H9 (cell line): ENCODE data around the gene HES6. TPM values are rescaled to one million over a fixed set of nuclear protein-coding genes. Genes with fewer than 3 reads are reported as not detected.

Source experiments
- DNase-seq: peaks from one replicate; pipeline ENCODE4 v3.0.0-alpha.2; 2017
- H2AFZ ChIP-seq: one replicate; pipeline ENCODE4 v1.6.1; 2013; ENCODE audit warnings: mild to moderate bottlenecking, low read length, control low read depth, moderate library complexity
- H2AK5ac ChIP-seq: 2 replicates; pipeline ENCODE4 v1.6.1; 2013; ENCODE audit warnings: low read length, control low read depth, mixed read lengths; ENCODE audit not compliant: insufficient read length
- H2BK120ac ChIP-seq: one replicate; pipeline ENCODE4 v1.6.1; 2013; ENCODE audit warnings: low read depth, mild to moderate bottlenecking, low read length, control low read depth, inconsistent platforms; ENCODE audit not compliant: poor library complexity, severe bottlenecking
- H2BK12ac ChIP-seq: 2 replicates; pipeline ENCODE4 v1.6.1; 2013; ENCODE audit warnings: low read length, control low read depth, mixed read lengths, low read depth; ENCODE audit not compliant: insufficient read length
- H2BK15ac ChIP-seq: 2 replicates; pipeline ENCODE4 v1.6.1; 2013; ENCODE audit warnings: low read depth, low read length, control low read depth
- H2BK20ac ChIP-seq: one replicate; pipeline ENCODE4 v1.6.1; 2013; ENCODE audit warnings: low read depth, mild to moderate bottlenecking, low read length, control low read depth, inconsistent platforms; ENCODE audit not compliant: poor library complexity, severe bottlenecking
- H2BK5ac ChIP-seq: 2 replicates; pipeline ENCODE4 v1.6.1; 2013; ENCODE audit warnings: low read length, control low read depth, mixed read lengths; ENCODE audit not compliant: insufficient read length
- H3K14ac ChIP-seq: 2 replicates; pipeline ENCODE4 v1.6.1; 2013; ENCODE audit warnings: low read length, control low read depth; ENCODE audit not compliant: insufficient read depth
- H3K18ac ChIP-seq: 2 replicates; pipeline ENCODE4 v1.6.1; 2013; ENCODE audit warnings: low read depth, mild to moderate bottlenecking, mixed read lengths, low read length, control low read depth; ENCODE audit not compliant: insufficient read length
- H3K23ac ChIP-seq: 2 replicates; pipeline ENCODE4 v1.6.1; 2013; ENCODE audit warnings: low read length, control low read depth, mixed read lengths, low read depth; ENCODE audit not compliant: insufficient read length
- H3K23me2 ChIP-seq: 2 replicates; pipeline ENCODE4 v1.6.1; 2013; ENCODE audit warnings: low read depth, mild to moderate bottlenecking, mixed read lengths, low read length, control low read depth; ENCODE audit not compliant: insufficient read length, poor library complexity, severe bottlenecking
- H3K27ac ChIP-seq: 2 replicates; pipeline ENCODE4 v1.5.1; 2013; ENCODE audit warnings: low read length, control low read depth, mixed read lengths, low read depth; ENCODE audit not compliant: insufficient read length
- H3K27me3 ChIP-seq: 2 replicates; pipeline ENCODE4 v1.6.1; 2013; ENCODE audit warnings: low read length, control low read depth, inconsistent platforms; ENCODE audit not compliant: insufficient read depth
- H3K4ac ChIP-seq: 2 replicates; pipeline ENCODE4 v1.6.1; 2013; ENCODE audit warnings: low read depth, mild to moderate bottlenecking, control low read depth, inconsistent platforms, low read length, moderate library complexity
- H3K4me1 ChIP-seq: 2 replicates; pipeline ENCODE4 v1.6.1; 2013; ENCODE audit warnings: low read length, control low read depth, inconsistent platforms; ENCODE audit not compliant: insufficient read depth
- H3K4me2 ChIP-seq: 2 replicates; pipeline ENCODE4 v1.6.1; 2013; ENCODE audit warnings: low read length, control low read depth, mixed read lengths; ENCODE audit not compliant: insufficient read length, insufficient read depth
- H3K56ac ChIP-seq: 2 replicates; pipeline ENCODE4 v1.6.1; 2013; ENCODE audit warnings: low read depth, mild to moderate bottlenecking, mixed read lengths, low read length, control low read depth; ENCODE audit not compliant: insufficient read length
- H3K79me1 ChIP-seq: 2 replicates; pipeline ENCODE4 v1.6.1; 2013; ENCODE audit warnings: low read depth, mild to moderate bottlenecking, moderate library complexity, low read length, control low read depth, inconsistent platforms; ENCODE audit not compliant: insufficient read depth, poor library complexity, severe bottlenecking
- H3K79me2 ChIP-seq: 2 replicates; pipeline ENCODE4 v1.6.1; 2013; ENCODE audit warnings: low read length, control low read depth, inconsistent platforms; ENCODE audit not compliant: insufficient read depth
- H3K9ac ChIP-seq: 2 replicates; pipeline ENCODE4 v1.6.1; 2013; ENCODE audit warnings: low read length, control low read depth, mixed read lengths; ENCODE audit not compliant: insufficient read length; ENCODE audit errors: extremely low read depth
- H3K9me3 ChIP-seq: one replicate; pipeline ENCODE4 v1.6.1; 2013; ENCODE audit warnings: low read depth, low read length, inconsistent platforms; ENCODE audit not compliant: control insufficient read depth
- H3T11ph ChIP-seq: one replicate; pipeline ENCODE4 v1.6.1; 2013; ENCODE audit warnings: mild to moderate bottlenecking, low read length, control low read depth, inconsistent platforms
- H4K20me1 ChIP-seq: one replicate; pipeline ENCODE4 v1.6.1; 2013; ENCODE audit not compliant: control insufficient read depth, insufficient read length, insufficient read depth
- H4K5ac ChIP-seq: 2 replicates; pipeline ENCODE4 v1.6.1; 2013; ENCODE audit warnings: low read depth, mild to moderate bottlenecking, mixed read lengths, low read length, control low read depth; ENCODE audit not compliant: insufficient read length
- H4K8ac ChIP-seq: replicated peaks from 2 replicates; pipeline ENCODE4 v1.6.1; 2013; ENCODE audit warnings: low read length, control low read depth, mixed read lengths, low read depth; ENCODE audit not compliant: insufficient read length
- H4K91ac ChIP-seq: 2 replicates; pipeline ENCODE4 v1.6.1; 2013; ENCODE audit warnings: low read depth, mild to moderate bottlenecking, moderate library complexity, mixed read lengths, low read length, control low read depth; ENCODE audit not compliant: insufficient read length
- H3K27ac Mint-ChIP-seq, 3 experiments: 2 replicates in 2 of 3; 3 replicates in 1 of 3; pipeline ENCODE4 v1.8.0; 2020 to 2021; ENCODE audit warnings: mixed read lengths in 3 of 3, mild to moderate bottlenecking in 1 of 3, moderate library complexity in 1 of 3
- H3K27me3 Mint-ChIP-seq: 2 replicates; pipeline ENCODE4 v1.8.0; 2021; ENCODE audit warnings: low read depth, mild to moderate bottlenecking, moderate library complexity, mixed read lengths
- H3K36me3 Mint-ChIP-seq, 3 experiments: 2 replicates in 2 of 3; 3 replicates in 1 of 3; pipeline ENCODE4 v1.8.0; 2020 to 2021; ENCODE audit warnings: low read depth in 3 of 3, mixed read lengths in 3 of 3; ENCODE audit not compliant: insufficient read depth in 1 of 3
- H3K4me1 Mint-ChIP-seq, 2 experiments: 2 replicates each; pipeline ENCODE4 v1.8.0; 2020; ENCODE audit warnings: mixed read lengths in 2 of 2
- H3K4me3 Mint-ChIP-seq, 2 experiments: 2 replicates in 1 of 2; 3 replicates in 1 of 2; pipeline ENCODE4 v1.8.0; 2020 to 2021; ENCODE audit warnings: mild to moderate bottlenecking in 2 of 2, mixed read lengths in 2 of 2, moderate library complexity in 1 of 2
- H3K9me3 Mint-ChIP-seq, 2 experiments: 2 replicates in 1 of 2; 3 replicates in 1 of 2; pipeline ENCODE4 v1.8.0; 2020; ENCODE audit warnings: mild to moderate bottlenecking in 2 of 2, mixed read lengths in 2 of 2, moderate library complexity in 1 of 2
- CTCF ChIP-seq: fragments of 200-600 bp; sonication (generic); conservative IDR thresholded peaks from 3 replicates; pipeline ENCODE4 v1.8.0; 2021; ENCODE audit warnings: antibody characterized with exemption, mild to moderate bottlenecking
- WGBS: extraction: QIAGEN DNeasy Blood & Tissue Kit; methylation state at CpG from one replicate; pipeline ENCODE4 v1.1.7; 2013; ENCODE audit warnings: missing lambda C conversion rate, low lambda C conversion rate, mixed read lengths; ENCODE audit not compliant: insufficient read length; ENCODE audit errors: extremely low coverage; 5-methylcytosine and 5-hydroxymethylcytosine counted together
- total RNA-seq: library from RNA; stranded (reverse); gene quantifications from 2 replicates; pipeline ENCODE4 v1.2.1, GENCODE V29; 2021

Gene HES6
- total RNA-seq, 1 experiment from 2014 or later = 27.1 TPM

GRCh38 chr2:238225911-238226697 is 13.7 kb downstream of the HES6 start:
- Histone ChIP-seq H2BK5ac (no peak overlapping the region), H3K79me1 (no peaks in the 10 kb centered on the region), H2BK12ac (no peak overlapping the region), H3K27ac (no peak overlapping the region), H2AK5ac (no peak overlapping the region), H4K20me1 (no peaks in the 10 kb centered on the region), H2AFZ (no peak overlapping the region), H3K4ac (no peak overlapping the region), H3K56ac (no peak overlapping the region), H3K18ac (no peak overlapping the region), H3K79me2 (no peaks in the 10 kb centered on the region), H3K23ac (no peak overlapping the region), H2BK15ac (no peak overlapping the region), H3K9me3 (no peaks in the 10 kb centered on the region), H3K27me3 (peaks cover 7% of the 10 kb centered on the region; the same call in 1 of the 2 replicates), H3K4me2 (no peak overlapping the region), H3K4me1 (peaks cover 3% of the 10 kb centered on the region; the same call in 1 of the 2 replicates), H4K91ac (no peak overlapping the region), H3K14ac (no peak overlapping the region; the same call in 1 of the 2 replicates), H4K5ac (no peak overlapping the region), H3T11ph (no peak overlapping the region), H4K8ac (no peak overlapping the region), H2BK120ac (no peak overlapping the region), H3K23me2 (peaks cover 5% of the 10 kb centered on the region), H2BK20ac (no peak overlapping the region), H3K9ac (no peak overlapping the region)
- WGBS = no CpG with 5 or more reads among the region's 38 CpGs
- no peak for TF ChIP-seq CTCF
- Mint-ChIP-seq H3K27ac (no peak overlapping the region), H3K27me3 (peaks cover 34% of the 10 kb centered on the region), H3K4me3 (no peak overlapping the region), H3K4me1 (peaks cover 12 to 14% of the 10 kb centered on the region in 2 experiments), H3K36me3 (peaks cover 0 to 2% (median 0%) of the 10 kb centered on the region in 3 experiments; a peak in 1 of 7 replicates), H3K9me3 (no peaks in the 10 kb centered on the region)
- no peak for DNase-seq
